ENCODE results near the gene ATXN1.
A peak's percentile ranks its signal among the peaks of the same experiment; 100 is the strongest.

ATXN1 gene

GRCh38 chr6:16696496-16696895, 64.8 kb downstream of the ATXN1 start:
- Histone ChIP-seq H3K27me3 (ENCODE audit: insufficient read depth, poor library complexity, severe bottlenecking) (no peaks in the 10 kb centered on the region), H3K27ac (replicated peaks) (0 out of 2 replicates have a peak overlapping the region, but pooled peaks have one; percentile 30), H3K4me3 (replicated peaks; ENCODE audit: insufficient read depth, low read length) (no peak overlapping the region)
- no peak for TF ChIP-seq REST (IDR thresholded peaks at IDR 0.05; ENCODE audit: insufficient replicate concordance, low read depth)
- TF ChIP-seq POLR2AphosphoS5 (IDR thresholded peaks at IDR 0.05; ENCODE audit: low read depth), result no peak
- no peak for TF ChIP-seq GABPA (IDR thresholded peaks at IDR 0.05; ENCODE audit: low read depth)
- no peak for TF ChIP-seq SPI1 (IDR thresholded peaks at IDR 0.05; ENCODE audit: borderline replicate concordance, low read depth)
- no peak for TF ChIP-seq CTCF (IDR thresholded peaks at IDR 0.05; ENCODE audit: insufficient read depth, low read length)
- no peak for DNase-seq (ENCODE audit: low read depth in 1 of 2, low spot score in 1 of 2)

- no peak overlapping the region for H3K4me3 ChIP-seq (replicated peaks; ENCODE audit: insufficient read depth, low read length)
- peak overlapping the region; percentile 35 for H3K27ac ChIP-seq (replicated peaks)
- TF ChIP-seq GABPA (IDR thresholded peaks at IDR 0.05; ENCODE audit: low read depth) (no peak), POLR2AphosphoS5 (IDR thresholded peaks at IDR 0.05; ENCODE audit: low read depth) (no peak), SPI1 (IDR thresholded peaks at IDR 0.05; ENCODE audit: borderline replicate concordance, low read depth) (peak; percentile 71)
- peak in 1 of 2 experiments; percentile 62 for DNase-seq (ENCODE audit: low read depth in 1 of 2, low spot score in 1 of 2)
- no peaks in the 10 kb centered on the region for H3K27me3 ChIP-seq (ENCODE audit: insufficient read depth, poor library complexity, severe bottlenecking)
Measured at GRCh38 chr6:16694781-16695578, 66.3 kb downstream of the ATXN1 start.

GRCh38 chr6:16691324-16691723, 69.9 kb downstream of the ATXN1 start:
- Histone ChIP-seq H3K4me3 (replicated peaks; ENCODE audit: insufficient read depth, low read length) (no peak overlapping the region), H3K27ac (replicated peaks) (no peak overlapping the region), H3K27me3 (ENCODE audit: insufficient read depth, poor library complexity, severe bottlenecking) (no peaks in the 10 kb centered on the region)
- no peak for DNase-seq (ENCODE audit: low read depth in 1 of 2, low spot score in 1 of 2)
- TF ChIP-seq POLR2AphosphoS5 (IDR thresholded peaks at IDR 0.05; ENCODE audit: low read depth) (no peak), CTCF (IDR thresholded peaks at IDR 0.05; ENCODE audit: insufficient read depth, low read length) (no peak), SPI1 (IDR thresholded peaks at IDR 0.05; ENCODE audit: borderline replicate concordance, low read depth) (no peak), REST (IDR thresholded peaks at IDR 0.05; ENCODE audit: insufficient replicate concordance, low read depth) (no peak), GABPA (IDR thresholded peaks at IDR 0.05; ENCODE audit: low read depth) (no peak)

GRCh38 chr6:16690608-16691142, 70.6 kb downstream of the ATXN1 start:
- DNase-seq (ENCODE audit: low read depth in 1 of 2, low spot score in 1 of 2), result peak in 1 of 2 experiments; percentile 29
- H3K27ac ChIP-seq (replicated peaks), result no peak overlapping the region
- no peaks in the 10 kb centered on the region for H3K27me3 ChIP-seq (ENCODE audit: insufficient read depth, poor library complexity, severe bottlenecking)
- H3K4me3 ChIP-seq (replicated peaks; ENCODE audit: insufficient read depth, low read length), result no peak overlapping the region
- TF ChIP-seq REST (IDR thresholded peaks at IDR 0.05; ENCODE audit: insufficient replicate concordance, low read depth), result no peak
- TF ChIP-seq POLR2AphosphoS5 (IDR thresholded peaks at IDR 0.05; ENCODE audit: low read depth), result no peak
- no peak for TF ChIP-seq GABPA (IDR thresholded peaks at IDR 0.05; ENCODE audit: low read depth)
- no peak for TF ChIP-seq SPI1 (IDR thresholded peaks at IDR 0.05; ENCODE audit: borderline replicate concordance, low read depth)
- TF ChIP-seq CTCF (IDR thresholded peaks at IDR 0.05; ENCODE audit: insufficient read depth, low read length), result no peak

All from HL-60 (cell line).